DMS53 (cell line): ENCODE data around the gene RPL29.
"Not testable (repeated sequence)": the region's sequence is repeated elsewhere in the genome, so short reads cannot be mapped to it uniquely, and the experiment has no call there.

Experiments
- DNase-seq: peaks from one replicate; lab custom pipeline; 2025; lab: John Stamatoyannopoulos, UW

Gene RPL29

GRCh38 chr3:52005571-52005986, 9.9 kb upstream of the RPL29 start:
- no peak for DNase-seq

- DNase-seq: no peak
Measured at GRCh38 chr3:52004906-52005395, 9.3 kb upstream of the RPL29 start.

- DNase-seq: no peak
Measured at GRCh38 chr3:52004163-52004787, 8.6 kb upstream of the RPL29 start.

- DNase-seq: no peak
Measured at GRCh38 chr3:52002748-52003147, 7.1 kb upstream of the RPL29 start.

- DNase-seq: peak; percentile 62
Measured at GRCh38 chr3:52001443-52001974, 5.8 kb upstream of the RPL29 start.

- no peak for DNase-seq
Measured at GRCh38 chr3:51999846-52000245, 4.2 kb upstream of the RPL29 start.

GRCh38 chr3:51998774-51999173, 3.1 kb upstream of the RPL29 start:
- no peak for DNase-seq

GRCh38 chr3:51997935-51998596, 2.4 kb upstream of the RPL29 start:
- DNase-seq: peak; percentile 65

GRCh38 chr3:51997172-51997571, 1.5 kb upstream of the RPL29 start:
- DNase-seq: no peak

GRCh38 chr3:51994530-51994929, 1.2 kb downstream of the RPL29 start:
- no peak for DNase-seq

GRCh38 chr3:51993657-51994056, 2.0 kb downstream of the RPL29 start:
- DNase-seq: not testable (repeated sequence)

GRCh38 chr3:51992017-51992682, 3.5 kb downstream of the RPL29 start:
- DNase-seq: no peak

- DNase-seq: not testable (repeated sequence)
Measured at GRCh38 chr3:51990501-51990971, 5.2 kb downstream of the RPL29 start.

GRCh38 chr3:51988286-51989146, 7.2 kb downstream of the RPL29 start:
- DNase-seq: peak; percentile 10

GRCh38 chr3:51987568-51987967, 8.1 kb downstream of the RPL29 start:
- DNase-seq: no peak

- no peak for DNase-seq
Measured at GRCh38 chr3:51986010-51986947, 9.4 kb downstream of the RPL29 start.

GRCh38 chr3:51985063-51985462, 10.6 kb downstream of the RPL29 start:
- DNase-seq: no peak

GRCh38 chr3:51984269-51984647, 11.4 kb downstream of the RPL29 start:
- DNase-seq: no peak

GRCh38 chr3:51983578-51984268, 12.0 kb downstream of the RPL29 start:
- peak; percentile 24 for DNase-seq
